GM12874 (cell line): ENCODE results near the gene GPS2.
A peak's percentile ranks its signal among the peaks of the same experiment; 100 is the strongest.

ENCODE experiments used
- TF ChIP-seq, protein P1 (sequence below): IDR thresholded peaks from 2 replicates; pipeline ENCODE4 v1.5.1; 2011; ENCODE audit warnings: low read depth, mild to moderate bottlenecking, control low read depth, low read length, moderate library complexity; ENCODE audit not compliant: insufficient read depth

Gene GPS2

GRCh38 chr17:7283471-7284216, 31.5 kb downstream of the GPS2 start:
- TF ChIP-seq, protein P1, sequence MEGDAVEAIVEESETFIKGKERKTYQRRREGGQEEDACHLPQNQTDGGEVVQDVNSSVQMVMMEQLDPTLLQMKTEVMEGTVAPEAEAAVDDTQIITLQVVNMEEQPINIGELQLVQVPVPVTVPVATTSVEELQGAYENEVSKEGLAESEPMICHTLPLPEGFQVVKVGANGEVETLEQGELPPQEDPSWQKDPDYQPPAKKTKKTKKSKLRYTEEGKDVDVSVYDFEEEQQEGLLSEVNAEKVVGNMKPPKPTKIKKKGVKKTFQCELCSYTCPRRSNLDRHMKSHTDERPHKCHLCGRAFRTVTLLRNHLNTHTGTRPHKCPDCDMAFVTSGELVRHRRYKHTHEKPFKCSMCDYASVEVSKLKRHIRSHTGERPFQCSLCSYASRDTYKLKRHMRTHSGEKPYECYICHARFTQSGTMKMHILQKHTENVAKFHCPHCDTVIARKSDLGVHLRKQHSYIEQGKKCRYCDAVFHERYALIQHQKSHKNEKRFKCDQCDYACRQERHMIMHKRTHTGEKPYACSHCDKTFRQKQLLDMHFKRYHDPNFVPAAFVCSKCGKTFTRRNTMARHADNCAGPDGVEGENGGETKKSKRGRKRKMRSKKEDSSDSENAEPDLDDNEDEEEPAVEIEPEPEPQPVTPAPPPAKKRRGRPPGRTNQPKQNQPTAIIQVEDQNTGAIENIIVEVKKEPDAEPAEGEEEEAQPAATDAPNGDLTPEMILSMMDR: no peak

- TF ChIP-seq, protein P1: no peak
Observed at GRCh38 chr17:7282752-7283321, 32.3 kb downstream of the GPS2 start.

DNA sequence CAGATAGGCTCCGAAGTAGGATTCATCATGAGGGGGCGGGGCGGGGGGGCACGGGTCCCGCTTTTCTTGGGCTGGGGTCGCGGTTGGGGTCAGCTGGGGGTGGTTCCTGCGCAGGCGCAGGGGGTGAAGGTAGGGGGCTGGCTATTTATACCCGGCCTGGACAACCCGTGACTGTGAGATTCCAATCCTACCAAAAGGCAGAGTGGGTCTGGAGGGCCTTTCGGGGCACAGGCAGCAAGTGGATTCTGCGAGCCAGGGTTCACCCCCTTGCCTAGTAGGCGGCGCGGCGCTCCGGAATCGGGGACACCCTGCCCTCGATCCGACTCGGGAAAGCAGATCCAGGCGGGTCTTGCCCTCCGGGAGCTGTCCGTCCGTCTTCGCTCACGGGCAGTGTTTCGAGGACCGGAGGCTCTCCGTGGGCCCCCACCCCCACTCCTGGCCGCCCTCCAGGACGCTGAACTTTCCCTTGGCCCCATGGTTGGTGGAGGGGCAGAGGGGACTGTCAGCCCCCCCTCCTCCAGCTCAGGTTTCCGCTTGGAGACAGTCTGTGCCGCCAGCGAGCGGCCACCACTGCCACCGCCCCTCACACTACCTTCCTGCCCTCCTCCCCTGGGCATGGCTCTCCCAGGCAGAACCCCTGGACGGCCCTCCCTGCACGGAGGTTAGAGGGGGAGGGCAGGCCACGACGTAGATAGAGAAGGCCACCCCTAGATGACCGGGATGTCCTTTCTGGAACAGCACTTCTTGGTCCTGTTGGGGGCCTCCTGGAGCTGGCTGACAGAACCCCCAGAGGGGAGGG, 33.0 kb downstream of the GPS2 start:
- TF ChIP-seq, protein P1: no peak

GRCh38 chr17:7281074-7281952, 33.8 kb downstream of the GPS2 start, which contains the start of gene SLC2A4:
Gene SLC2A4, plus strand, starts transcription at chr17:7281718. Its CDS starts 217 bp downstream, at chr17:7281935.
- TF ChIP-seq, protein P1: no peak

DNA sequence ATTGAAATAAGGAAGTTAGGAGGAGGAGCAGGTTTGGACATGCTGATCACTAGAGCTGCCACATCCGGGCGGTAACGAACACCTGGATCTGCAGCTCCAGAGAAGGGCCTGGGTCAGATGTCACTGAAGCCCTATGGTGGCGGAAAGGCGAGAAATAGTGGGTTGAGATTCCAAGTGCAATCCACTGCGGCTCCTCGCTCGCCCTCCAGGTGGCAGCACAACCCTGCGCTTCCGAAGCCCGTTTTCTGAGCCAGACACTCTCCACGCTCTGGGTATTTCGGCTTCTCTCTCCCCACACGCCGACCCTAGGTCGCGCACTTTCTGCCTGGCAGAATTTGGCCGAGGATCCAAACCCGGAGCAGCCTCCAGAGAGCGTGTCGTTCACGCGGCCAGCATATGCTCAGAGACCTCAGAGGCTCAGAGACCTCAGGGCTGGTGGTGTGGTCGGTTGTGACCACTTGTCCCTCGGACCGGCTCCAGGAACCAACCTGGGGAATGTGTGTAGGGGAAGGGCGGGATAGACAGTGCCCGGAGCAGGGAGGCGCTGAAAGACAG, 34.6 kb downstream of the GPS2 start:
- TF ChIP-seq, protein P1: peak; percentile 85

DNA sequence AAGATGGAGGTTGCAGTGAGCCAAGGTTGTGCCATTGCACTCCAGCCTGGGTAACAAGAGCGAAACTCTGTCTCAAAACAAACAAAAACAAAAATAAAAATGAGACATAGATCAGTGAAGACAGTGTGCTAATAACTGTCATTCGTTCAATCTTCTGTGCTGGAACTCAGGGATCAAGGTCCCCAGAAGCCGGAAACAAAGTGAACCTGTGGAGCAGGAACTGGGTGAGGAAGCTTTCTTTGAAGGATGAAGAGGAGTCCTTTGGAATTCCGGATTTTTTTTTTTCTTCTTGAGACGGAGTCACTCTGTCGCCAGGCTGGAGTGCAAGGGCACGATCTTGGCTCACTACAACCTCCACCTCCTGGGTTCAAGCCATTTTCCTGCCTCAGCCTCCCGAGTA, 35.7 kb downstream of the GPS2 start:
- TF ChIP-seq, protein P1: no peak
